ENCODE results near the gene PRR5. TPM values are rescaled to one million over a fixed set of nuclear protein-coding genes. Genes with fewer than 3 reads are reported as not detected.
"Not testable (repeated sequence)": the region's sequence is repeated elsewhere in the genome, so short reads cannot be mapped to it uniquely, and the experiment has no call there.

Gene PRR5, protein sequence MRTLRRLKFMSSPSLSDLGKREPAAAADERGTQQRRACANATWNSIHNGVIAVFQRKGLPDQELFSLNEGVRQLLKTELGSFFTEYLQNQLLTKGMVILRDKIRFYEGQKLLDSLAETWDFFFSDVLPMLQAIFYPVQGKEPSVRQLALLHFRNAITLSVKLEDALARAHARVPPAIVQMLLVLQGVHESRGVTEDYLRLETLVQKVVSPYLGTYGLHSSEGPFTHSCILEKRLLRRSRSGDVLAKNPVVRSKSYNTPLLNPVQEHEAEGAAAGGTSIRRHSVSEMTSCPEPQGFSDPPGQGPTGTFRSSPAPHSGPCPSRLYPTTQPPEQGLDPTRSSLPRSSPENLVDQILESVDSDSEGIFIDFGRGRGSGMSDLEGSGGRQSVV
- 0.46 and 2.2 TPM in 2 replicates for total RNA-seq

DNA sequence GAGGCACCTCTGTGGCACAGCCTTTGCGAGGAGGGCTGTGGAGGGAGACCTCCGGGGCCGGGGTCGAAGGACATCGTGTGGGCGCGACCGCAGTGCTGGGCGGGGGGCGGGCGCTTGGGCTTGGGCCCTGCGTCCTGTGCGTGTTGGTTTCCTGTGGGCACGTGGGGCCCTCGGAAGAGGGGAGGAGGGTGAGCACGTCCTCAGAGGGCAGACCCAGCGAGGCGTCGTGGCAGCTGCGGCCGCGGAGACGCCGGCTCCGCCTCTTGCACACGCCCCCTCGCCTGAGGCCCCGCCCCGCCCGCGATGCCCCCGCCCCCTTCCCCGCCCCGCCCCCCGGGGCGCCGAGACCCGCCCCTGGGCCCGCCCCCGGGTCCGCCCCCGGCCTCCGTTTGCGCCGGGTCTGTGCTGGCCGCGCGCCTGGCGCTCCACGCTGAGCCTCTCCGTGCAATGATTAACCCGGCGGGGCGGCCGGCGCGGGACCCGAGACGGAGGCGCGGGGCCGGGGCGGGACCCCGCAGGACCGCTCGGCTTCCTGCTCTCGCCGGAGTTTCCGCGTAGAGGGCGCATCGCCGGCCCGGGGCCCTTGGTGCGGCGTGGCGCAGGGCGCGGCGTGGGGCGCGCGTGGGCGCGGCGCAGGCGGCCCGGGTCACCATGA lies at the start of gene PRR5:
Gene PRR5, plus strand, starts transcription at position 381 of the 655 bp plus-strand sequence. Its CDS starts 271 bp downstream, at position 652.
- DNase-seq (ENCODE audit: low read depth, low spot score) = no peak

DNA sequence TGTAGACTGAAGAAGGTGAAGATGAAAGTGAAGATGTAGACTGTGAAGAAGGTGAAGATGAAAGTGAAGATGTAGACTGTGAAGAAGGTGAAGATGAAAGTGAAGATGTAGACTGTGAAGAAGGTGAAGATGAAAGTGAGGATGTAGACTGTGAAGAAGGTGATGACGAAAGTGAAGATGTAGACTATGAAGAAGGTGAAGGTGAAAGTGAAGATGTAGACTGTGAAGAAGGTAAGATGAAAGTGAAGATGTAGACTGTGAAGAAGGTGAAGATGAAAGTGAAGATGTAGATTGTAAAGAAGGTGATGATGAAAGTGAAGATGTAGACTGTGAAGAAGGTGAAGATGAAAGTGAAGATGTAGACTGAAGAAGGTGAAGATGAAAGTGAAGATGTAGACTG lies 49.1 kb upstream of the PRR5 start:
- DNase-seq (ENCODE audit: low read depth, low spot score) = not testable (repeated sequence)

DNA sequence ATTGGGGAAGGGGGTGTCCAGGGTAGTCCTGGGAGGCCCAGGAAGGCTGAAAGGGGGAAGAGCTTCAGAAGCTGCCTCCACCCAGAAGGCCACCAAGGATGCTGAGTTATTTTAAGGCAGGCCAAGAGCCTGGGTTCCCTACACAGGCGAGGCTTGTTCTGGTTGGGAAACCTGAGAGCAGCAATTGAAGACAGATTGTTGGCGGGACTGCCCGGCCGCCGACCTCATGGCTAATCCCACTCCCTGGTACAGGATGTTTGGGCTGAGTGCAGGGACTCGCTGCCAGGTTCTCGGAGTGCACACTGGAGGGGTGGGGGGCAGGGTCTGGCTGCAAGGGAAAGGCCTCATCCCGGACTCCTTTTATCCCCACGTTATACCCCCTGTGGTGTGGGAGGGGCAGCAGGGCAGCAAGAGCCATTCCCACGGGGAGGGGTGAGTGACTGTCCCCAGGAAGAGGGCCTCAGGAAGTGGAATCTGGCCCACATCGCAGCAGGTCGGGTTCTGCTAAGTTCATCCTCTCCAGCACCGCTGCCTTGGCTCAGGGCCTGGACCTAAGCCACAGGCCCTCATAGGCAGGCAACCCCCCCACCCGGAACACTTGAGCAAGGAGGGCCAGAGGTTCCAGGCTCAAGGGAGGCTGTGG lies 43.6 kb upstream of the PRR5 start:
- DNase-seq (ENCODE audit: low read depth, low spot score) = no peak

DNA sequence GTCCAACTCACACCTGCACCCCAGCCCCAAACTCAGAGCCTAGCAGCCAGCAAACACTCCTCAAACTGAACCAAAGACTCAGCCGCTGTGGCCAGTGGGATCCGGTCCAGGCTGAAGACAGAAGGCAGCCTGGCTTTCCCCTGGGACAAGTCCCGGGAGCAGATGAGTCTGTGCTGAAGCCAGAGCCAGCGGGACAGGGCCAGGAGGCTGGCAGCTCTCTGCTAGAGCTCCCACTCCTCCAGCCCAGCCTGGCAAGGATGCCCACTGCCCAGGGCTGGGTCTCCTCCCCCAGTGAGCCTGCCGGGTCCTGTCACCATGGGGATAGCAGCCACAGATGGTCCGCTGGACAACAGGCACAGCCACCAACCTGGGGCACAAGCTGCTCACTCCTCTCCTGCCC lies 42.9 kb upstream of the PRR5 start:
- DNase-seq (ENCODE audit: low read depth, low spot score) = no peak

DNA sequence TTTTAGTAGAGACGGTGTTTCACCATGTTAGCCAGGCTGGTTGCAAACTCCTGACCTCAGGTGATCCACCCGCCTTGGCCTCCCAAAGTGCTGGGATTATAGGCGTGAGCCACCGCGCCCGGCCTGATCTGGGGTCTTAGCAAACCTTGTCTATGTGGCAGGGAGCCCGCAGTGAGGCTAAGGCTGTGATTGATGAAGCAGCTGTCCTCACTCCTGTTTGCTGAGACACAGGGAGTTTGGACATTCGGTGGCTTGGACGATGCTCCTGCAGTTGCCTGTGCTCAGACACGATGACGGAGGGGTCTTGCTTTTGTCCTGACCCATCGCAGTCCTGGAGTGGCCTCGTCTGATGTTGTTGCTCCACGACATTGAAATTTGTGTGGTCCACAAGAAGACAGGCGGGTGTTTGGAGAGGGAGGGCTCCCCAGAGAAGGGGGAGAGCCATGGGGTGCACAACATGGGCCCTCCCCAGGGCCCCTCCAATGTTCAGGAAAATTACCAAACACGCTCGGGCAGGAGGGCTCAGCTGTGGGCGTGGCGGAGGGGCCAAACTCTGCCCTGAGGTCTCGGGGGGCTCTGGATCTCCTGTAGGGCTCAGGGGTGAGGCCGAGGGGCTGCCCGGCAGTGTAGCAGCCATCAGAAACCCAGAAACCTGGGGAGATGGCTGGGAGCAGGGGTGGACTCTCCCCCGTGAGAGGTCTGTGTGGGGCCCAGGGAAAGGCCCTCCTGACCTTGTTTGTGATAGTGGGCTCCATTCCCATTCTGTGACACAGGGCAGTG lies 41.8 kb upstream of the PRR5 start:
- no peak for DNase-seq (ENCODE audit: low read depth, low spot score)

DNA sequence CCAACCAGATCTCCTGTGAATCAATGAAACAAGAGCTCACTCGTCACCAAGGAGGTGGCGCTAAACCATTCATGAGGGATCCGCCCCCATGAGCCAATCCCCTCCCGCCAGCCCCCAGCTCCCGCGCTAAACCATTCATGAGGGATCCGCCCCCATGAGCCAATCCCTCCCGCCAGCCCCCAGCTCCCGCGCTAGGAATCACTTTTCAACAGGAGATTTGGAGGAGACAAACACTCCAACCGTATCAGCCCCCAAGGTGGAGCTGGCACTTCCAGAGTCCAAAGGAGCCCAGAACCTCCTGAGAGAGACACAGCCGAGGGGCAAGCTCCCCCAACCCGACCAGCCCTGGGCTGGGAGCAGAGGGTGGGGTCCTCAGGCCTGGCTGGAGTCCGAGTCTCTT lies 40.9 kb upstream of the PRR5 start:
- DNase-seq (ENCODE audit: low read depth, low spot score) = no peak

DNA sequence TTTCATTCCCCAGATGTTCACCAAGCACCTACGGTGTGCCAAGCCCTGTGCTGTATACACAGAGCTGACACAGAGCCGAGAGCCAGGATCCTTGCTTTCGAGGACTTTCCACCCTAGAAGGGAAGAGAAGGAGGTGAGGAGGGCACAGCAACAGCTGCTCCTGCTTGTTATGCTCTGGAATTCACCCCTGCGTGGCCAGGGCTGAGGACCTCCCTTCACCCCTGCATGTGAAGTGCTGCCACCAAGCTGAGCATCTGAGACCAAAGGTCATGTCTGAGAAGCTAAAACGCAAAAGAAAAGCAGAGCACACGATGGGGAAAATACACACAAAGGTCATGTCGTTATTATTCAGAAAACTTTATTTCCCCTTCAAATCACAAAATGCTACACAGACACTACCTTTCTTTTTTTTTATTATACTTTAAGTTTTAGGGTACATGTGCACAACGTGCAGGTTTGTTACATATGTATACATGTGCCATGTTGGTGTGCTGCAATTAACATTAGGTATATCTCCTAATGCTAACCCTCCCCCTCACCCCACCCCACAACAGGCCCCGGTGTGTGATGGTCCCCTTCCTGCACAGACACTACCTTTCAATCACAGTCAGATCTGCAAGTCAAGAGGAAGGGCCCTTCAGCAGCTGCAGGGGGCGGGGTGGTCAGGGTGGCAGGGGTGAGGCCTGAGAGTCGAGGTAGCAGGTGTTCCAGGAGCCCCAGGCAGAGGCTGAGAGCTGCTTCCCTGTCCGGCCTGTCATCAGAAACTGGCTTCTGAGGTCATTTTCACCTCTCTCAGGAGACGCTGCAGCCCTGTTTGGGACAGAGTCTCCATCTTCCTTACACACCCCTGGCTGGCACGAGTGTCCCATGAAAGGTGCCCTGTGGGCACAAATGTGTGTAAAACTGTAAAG lies 40.1 kb upstream of the PRR5 start:
- DNase-seq (ENCODE audit: low read depth, low spot score) = no peak

DNA sequence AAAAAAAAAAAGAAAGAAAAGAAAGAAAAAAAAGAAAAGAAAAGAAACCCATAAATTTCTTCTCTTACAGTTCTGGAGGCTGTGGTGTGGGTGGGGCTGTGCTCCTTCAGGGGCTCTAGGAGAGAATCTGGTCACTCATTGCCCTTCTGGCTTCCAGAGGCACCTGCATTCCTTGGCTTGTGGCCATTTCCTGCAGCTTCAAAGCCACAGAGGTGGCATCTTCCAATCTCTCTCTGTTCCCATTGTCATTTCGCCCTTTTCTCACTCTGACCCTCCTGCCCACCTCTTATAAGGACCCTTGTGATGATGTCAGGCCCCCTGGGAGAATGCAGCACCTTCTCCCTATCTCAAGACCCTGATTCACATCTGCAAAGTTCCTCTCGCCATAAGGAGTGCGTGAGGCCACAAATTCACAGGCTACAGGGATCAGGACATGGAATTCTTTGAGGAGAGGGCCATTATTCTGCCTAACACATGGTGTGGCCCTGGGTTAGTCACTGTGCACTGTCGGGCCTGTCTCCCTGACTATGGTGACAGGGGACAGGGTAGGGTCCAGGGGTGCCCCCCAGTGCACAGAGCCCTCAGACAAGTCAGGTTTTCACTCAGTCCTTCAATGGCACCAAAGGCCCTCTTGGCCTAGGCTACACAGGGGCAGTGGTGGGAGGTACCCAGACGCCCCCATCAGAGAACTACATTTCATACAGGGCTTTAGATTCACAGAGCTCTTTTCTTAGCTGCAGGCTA lies 38.6 kb upstream of the PRR5 start:
- no peak for DNase-seq (ENCODE audit: low read depth, low spot score)

DNA sequence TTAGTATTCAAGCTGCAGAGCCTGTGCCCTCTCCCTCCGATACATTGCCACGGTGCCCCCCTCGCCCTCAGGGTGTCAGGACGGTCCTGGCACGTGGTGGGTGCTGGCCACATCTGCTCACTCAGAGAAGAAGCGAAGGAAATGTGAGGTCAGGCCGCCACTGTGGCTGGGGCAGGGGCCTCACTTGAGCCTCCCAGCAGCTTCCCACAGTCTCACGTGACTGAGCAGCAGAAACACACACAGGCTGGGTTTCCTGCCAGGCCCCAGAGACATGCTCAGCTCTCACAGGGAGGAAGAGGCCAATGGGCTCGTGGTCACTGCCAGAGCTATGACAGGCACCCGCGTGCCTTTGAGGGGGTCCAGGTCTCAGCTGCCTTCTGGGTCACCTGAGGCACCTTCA lies 37.9 kb upstream of the PRR5 start:
- no peak for DNase-seq (ENCODE audit: low read depth, low spot score)

DNA sequence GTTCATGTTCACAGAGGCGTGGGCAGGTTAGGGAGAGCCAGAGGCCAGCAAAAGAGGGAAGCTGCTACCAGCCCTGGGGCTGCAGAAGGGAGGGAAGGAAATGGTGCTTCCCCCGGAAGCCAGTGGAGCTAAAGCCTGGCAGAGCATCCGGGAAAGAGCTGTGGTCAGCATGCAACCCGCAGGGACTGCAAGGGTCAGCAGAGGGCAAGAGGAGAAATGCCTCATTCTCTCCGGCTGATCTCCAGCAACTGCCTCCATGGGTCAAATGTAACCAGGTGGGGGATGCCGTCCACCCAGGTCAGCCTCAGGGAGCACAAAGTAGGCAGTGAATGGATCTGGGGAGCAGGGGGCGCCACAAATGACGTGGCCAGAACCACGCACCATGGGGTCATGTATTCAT lies 36.9 kb upstream of the PRR5 start:
- DNase-seq (ENCODE audit: low read depth, low spot score) = no peak

DNA sequence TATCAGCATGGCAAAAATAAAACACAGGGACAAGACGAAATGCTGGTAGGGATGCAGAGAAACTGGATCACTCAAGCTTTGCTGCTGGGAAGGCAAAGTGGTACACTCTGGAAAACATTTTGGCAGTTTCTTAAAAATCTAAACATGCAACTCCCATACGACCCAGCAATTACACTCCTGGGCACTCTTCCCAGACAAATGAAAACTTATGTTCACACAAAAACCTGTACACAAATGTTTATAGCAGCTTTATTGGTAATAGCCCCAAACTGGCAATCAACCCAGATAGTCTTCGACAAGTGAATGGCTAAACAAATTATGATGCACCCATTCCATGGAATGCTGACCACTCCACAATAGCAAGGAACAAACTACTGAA lies 35.8 kb upstream of the PRR5 start:
- DNase-seq (ENCODE audit: low read depth, low spot score) = no peak

DNA sequence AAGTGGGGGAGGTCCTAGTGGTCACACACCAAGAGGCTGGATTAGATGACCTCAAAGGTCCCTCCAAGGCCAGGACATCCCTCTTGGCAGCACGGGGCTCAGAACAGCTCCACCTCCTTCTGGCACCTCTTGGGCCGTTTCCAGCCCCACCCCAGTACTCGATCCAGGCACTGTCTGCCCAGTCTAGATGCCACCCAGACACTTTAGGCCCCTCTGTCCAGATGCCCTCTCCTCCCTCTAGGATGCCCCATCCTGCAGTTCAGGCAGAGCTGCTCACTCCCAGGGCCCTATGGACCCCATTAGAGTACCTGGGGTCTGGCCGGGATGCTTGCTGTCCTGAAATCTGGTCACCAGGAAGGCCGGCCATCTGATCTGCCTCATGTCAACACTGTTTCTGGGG lies 34.7 kb upstream of the PRR5 start:
- no peak for DNase-seq (ENCODE audit: low read depth, low spot score)

DNA sequence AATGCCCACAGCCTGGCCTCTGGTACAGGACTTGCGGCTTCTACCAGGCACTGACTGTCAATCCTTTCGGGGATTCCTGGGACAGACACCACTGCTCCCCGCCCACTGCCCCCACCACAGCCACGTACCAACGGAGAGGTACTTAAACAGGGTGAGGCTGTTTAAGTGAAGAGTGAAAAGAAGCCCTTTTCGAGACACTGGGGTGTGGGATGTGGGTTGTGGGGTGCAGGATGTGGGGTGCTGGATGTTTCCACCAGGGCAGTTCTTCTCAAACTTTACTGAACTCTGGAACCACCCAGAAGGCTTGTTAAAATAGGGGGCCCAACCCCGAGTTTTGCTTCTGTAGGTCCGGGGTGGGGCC lies 34.2 kb upstream of the PRR5 start:
- no peak for DNase-seq (ENCODE audit: low read depth, low spot score)

DNA sequence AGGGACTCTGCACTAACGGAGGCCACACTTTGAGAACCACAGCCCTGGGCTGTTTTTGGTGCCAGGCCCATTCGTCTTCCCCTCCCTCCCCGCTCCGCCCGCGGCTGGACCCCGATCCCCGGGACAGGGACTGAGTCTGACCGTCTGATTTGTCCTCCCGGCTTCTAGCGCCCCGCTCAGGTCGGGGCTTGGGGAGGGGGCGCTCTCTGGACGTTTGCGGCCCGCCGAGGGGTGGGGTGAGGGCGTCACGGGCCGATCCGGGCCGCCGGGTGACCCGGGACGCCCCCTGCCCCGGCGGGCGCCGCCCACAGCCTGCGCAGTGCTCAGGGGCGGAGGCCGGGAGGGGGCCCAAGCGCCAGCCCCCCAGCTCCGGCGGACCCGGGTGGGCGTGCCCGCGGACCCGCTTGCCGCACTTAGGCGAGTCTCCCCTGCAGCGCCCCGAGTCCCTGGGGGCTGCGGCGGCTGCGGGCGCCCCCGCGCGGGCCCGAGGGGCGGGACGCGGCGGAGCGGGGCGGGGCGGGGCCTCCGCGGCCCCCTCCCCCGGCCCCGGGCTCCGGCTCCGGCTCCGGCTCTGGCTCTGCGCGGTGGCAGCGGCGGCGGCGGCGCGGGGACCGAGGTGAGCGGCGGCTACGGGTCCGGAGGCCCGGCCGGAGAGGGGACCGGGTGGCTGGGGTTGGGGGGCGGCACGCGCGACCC lies 33.7 kb upstream of the PRR5 start:
- no peak for DNase-seq (ENCODE audit: low read depth, low spot score)

DNA sequence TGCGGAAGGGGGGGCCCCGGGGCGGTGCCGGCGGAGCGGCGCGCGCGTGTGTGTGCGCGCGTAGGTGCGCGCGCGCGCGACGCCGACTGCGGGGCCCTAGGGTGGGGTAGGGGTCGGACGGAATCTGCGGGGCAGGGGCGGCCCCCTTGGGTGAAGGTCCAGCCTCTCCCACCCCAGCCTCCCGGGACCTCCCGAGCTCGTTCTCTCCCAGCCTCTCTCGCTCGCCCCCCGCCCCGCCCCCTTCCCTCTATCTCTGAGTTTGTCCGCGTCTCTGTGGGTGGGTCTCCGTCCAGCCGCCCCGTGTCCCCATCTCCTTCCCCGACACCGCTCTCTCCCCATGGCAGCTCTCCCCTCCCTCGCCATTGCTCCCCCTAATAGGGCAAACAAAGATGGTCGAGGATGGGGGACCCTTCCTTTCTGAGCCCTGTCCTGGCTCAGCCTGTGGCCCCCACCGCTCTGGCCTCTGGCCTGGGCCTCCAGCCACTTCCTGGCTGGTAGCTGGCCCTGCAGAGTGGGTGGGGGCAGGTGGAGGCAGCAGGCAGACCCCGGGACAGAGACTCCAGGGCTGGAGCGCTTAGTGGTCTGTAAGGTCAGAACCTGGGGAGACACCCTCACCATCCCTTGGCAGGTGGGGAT lies 33.0 kb upstream of the PRR5 start:
- no peak for DNase-seq (ENCODE audit: low read depth, low spot score)

DNA sequence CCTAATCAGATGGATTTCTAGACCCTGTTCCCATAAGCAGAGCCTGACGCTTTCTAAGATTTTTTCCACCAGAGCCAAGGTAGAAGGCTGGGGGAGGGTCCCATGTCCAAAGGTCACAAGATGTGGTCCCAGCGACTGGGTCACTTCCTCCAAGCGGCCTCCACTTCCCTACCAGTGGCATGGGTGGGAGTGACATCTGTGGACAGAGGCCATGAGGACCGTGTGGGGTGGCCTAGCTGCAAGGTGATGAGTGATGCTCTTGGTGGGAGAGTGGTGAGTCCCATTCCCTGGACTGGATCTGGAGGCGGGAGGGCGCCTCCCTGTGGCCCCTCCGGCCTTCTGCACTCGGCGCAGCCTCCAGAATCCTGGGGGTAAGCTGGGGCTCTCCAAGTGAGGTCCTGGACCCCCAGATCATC lies 32.4 kb upstream of the PRR5 start:
- no peak for DNase-seq (ENCODE audit: low read depth, low spot score)

DNA sequence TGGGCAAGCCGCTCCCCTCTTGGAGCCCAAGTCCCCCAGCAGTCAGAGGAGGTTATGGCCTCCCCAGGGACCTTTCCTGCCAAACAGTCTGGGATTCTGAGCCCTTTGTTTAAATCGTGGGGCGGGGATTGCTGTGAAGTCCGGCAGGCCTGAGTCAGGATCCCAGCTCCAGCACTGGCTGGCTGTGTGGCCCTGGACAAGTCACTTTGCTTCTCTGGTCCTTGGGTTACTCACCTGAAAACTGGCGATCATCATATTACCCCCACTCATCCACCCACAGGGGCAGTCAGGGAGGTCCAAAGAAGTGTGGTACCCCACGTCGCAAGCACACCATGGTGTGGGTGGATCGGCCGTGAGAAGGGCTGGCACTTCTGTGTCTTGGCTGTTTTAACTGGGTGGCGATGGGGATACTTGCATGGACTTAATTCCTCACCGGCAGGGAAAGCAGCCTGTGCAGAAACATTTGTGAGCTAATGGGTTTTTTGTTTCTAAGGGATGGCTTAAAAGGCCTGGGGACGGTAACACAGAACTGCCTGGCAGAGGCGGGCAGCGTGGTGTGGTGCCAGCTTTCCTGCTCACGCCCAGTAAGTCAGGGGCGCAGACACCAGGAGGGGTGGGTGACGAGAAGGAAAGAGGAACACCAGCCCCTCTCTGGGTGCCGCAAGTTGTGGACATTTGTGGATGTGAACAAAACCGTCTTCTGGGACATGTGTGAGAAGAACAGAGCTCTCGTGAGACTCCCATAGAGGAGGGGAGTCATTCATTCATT lies 31.6 kb upstream of the PRR5 start:
- no peak for DNase-seq (ENCODE audit: low read depth, low spot score)

DNA sequence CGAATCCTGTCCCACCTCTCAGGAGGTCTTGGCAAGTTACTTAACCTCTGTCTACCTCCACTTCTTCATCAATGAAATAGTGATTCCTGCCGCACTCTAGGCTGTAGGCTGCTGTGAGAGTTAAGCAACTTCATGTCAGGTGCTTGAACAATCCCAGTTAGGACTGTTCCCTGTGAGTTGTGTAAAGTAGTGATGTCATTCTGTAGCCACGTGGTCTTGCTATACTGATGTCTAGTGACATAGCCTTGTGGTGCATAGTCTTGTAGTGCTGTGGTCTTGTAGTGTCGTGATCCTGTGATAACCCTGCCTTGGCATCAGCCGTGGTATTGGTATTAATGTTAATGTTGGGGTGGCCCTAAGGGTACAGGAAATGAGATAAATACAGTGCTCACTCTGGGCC lies 30.3 kb upstream of the PRR5 start:
- DNase-seq (ENCODE audit: low read depth, low spot score) = no peak

All from pulmonary artery endothelial cell (primary cell).